Esophagus muscularis mucosa (tissue), 4 donors: Measurements from ENCODE around the gene MSANTD2.

Source experiments
- CTCF ChIP-seq, 3 experiments: fragments of 200-600 bp in 2 of 3; fragments of 450-650 bp in 1 of 3; sonication (generic) in 2 of 3; IDR thresholded peaks; one replicate each; pipeline ENCODE4 v1.5.1; 2017 to 2019; ENCODE audit warnings: antibody characterized with exemption in 3 of 3, mild to moderate bottlenecking in 2 of 3, moderate library complexity in 1 of 3
- EP300 ChIP-seq: sonication (generic); formaldehyde crosslinking; IDR thresholded peaks from one replicate; pipeline ENCODE4 v1.6.1; 2017; ENCODE audit warnings: antibody characterized with exemption
- POLR2A ChIP-seq: fragments of 450-650 bp; IDR thresholded peaks from one replicate; pipeline ENCODE4 v1.6.1; 2017; ENCODE audit warnings: antibody characterized with exemption, moderate library complexity, mild to moderate bottlenecking, low read depth
- POLR2AphosphoS5 ChIP-seq, 2 donors: sonication (generic); formaldehyde crosslinking; IDR thresholded peaks; one replicate each; pipeline ENCODE4 v1.6.1; 2017; ENCODE audit warnings: antibody characterized with exemption in 2 of 2

GRCh38 chr11:124821995-124822730, 22.0 kb upstream of the MSANTD2 start:
- TF ChIP-seq CTCF (IDR thresholded peaks at IDR 0.05) (no peak), POLR2A (no peak), POLR2AphosphoS5 (IDR thresholded peaks at IDR 0.05) (no peak), EP300 (no peak)
